DOHH2 (cell line): ENCODE results near the gene DCST1.

Experiments used
- H3F3A ChIP-seq: fragments of 200-600 bp; sonication (generic), shearing (Covaris generic); 2 replicates; pipeline ENCODE4 v1.6.0; 2016; ENCODE audit warnings: antibody characterized with exemption, mild to moderate bottlenecking; ENCODE audit not compliant: control insufficient read depth, insufficient read depth
- H3K27ac ChIP-seq: fragments of 200-600 bp; sonication (generic); 2 replicates; pipeline ENCODE4 v1.5.1; 2014; ENCODE audit warnings: low read depth, mild to moderate bottlenecking, low read length, moderate library complexity
- H3K27me3 ChIP-seq: fragments of 200-600 bp; sonication (generic); 2 replicates; pipeline ENCODE4 v1.6.1; 2014; ENCODE audit warnings: mild to moderate bottlenecking, low read length, mixed read lengths; ENCODE audit not compliant: control insufficient read depth
- H3K36me3 ChIP-seq: fragments of 200-600 bp; sonication (generic); 2 replicates; pipeline ENCODE4 v1.6.1; 2014; ENCODE audit warnings: mild to moderate bottlenecking, low read length, moderate library complexity, mixed read lengths; ENCODE audit not compliant: control insufficient read depth
- H3K4me1 ChIP-seq: fragments of 200-600 bp; sonication (generic); 2 replicates; pipeline ENCODE4 v1.6.1; 2014; ENCODE audit warnings: mild to moderate bottlenecking, low read length, mixed read lengths; ENCODE audit not compliant: control insufficient read depth
- H3K4me2 ChIP-seq: fragments of 200-600 bp; sonication (generic); 2 replicates; pipeline ENCODE4 v1.6.0; 2014; ENCODE audit warnings: mild to moderate bottlenecking, low read length, moderate library complexity
- H3K4me3 ChIP-seq: fragments of 200-600 bp; sonication (generic); 2 replicates; pipeline ENCODE4 v1.5.1; 2014; ENCODE audit warnings: mild to moderate bottlenecking, low read length, mixed read lengths
- H3K79me2 ChIP-seq: fragments of 200-600 bp; sonication (generic); 2 replicates; pipeline ENCODE4 v1.6.1; 2014; ENCODE audit warnings: mild to moderate bottlenecking, low read length, mixed read lengths; ENCODE audit not compliant: control insufficient read depth
- H3K9me2 ChIP-seq: fragments of 200-600 bp; sonication (generic); replicated peaks from 2 replicates; pipeline ENCODE4 v1.6.1; 2014; ENCODE audit warnings: mild to moderate bottlenecking, low read length, mixed read lengths; ENCODE audit not compliant: control insufficient read depth
- H3K9me3 ChIP-seq: fragments of 200-600 bp; sonication (generic); 2 replicates; pipeline ENCODE4 v1.6.1; 2014; ENCODE audit warnings: antibody characterized with exemption, low read length, mixed read lengths; ENCODE audit not compliant: control insufficient read depth, insufficient read depth
- H4K20me1 ChIP-seq: fragments of 200-600 bp; sonication (generic); 2 replicates; pipeline ENCODE4 v1.6.0; 2014; ENCODE audit warnings: low read depth, mild to moderate bottlenecking, antibody characterized with exemption, low read length, moderate library complexity; ENCODE audit not compliant: control insufficient read depth, insufficient read depth
- EZH2phosphoT487 ChIP-seq: fragments of 200-600 bp; sonication (generic); IDR thresholded peaks from 2 replicates; pipeline ENCODE4 v1.6.1; 2017; ENCODE audit warnings: borderline replicate concordance, mild to moderate bottlenecking, antibody characterized with exemption, low read length, moderate library complexity, mixed read lengths
- TF ChIP-seq, protein P1 (sequence below): fragments of 200-600 bp; sonication (generic); IDR thresholded peaks from one replicate; pipeline ENCODE4 v1.5.1; 2014; ENCODE audit warnings: antibody characterized with exemption, mild to moderate bottlenecking, low read depth, low read length; ENCODE audit not compliant: poor library complexity, severe bottlenecking

DCST1 gene

DNA sequence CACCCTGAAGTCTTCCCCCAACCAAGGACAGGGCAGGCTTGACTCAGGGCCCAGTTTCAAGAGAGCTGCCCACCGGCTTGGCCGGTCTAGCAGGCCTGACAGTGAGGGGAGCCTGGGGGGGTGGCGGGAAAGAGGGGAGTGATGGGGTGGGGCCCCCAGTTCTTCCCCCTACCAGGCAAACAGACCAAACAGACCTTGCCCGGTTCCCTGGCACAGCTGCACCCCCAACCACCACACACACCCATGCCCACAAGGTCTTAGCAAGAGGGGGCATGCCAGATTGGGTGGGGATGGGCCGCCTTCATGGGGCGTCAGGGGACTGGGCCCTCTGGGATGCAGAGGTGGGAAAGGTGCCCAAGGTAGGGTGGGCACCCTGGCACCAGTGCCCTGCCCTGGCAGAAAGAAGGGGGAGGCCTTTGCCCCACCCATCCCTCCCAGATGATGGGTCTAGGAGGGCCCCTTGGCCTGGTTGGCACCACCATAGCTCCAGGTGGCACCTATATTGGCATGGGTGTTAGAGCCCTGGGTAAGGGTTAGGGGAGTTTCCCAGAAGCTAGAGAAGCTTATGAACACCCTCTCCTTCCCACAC lies 22.1 kb upstream of the DCST1 start:
- H3K9me2 ChIP-seq = no peaks in the 10 kb centered on the region
- peaks cover 23% of the 10 kb centered on the region for H3K36me3 ChIP-seq
- H3K27me3 ChIP-seq = no peaks in the 10 kb centered on the region
- no peaks in the 10 kb centered on the region for H4K20me1 ChIP-seq
- H3K79me2 ChIP-seq = 0 out of 2 replicates have a peak, but pooled peaks cover 3% of the 10 kb centered on the region
- no peaks in the 10 kb centered on the region for H3K9me3 ChIP-seq
- H3K4me2 ChIP-seq = no peak overlapping the region
- H3K27ac ChIP-seq = no peak overlapping the region
- peaks cover 90% of the 10 kb centered on the region for H3K4me1 ChIP-seq
- no peak overlapping the region for H3K4me3 ChIP-seq
- TF ChIP-seq, protein P1, sequence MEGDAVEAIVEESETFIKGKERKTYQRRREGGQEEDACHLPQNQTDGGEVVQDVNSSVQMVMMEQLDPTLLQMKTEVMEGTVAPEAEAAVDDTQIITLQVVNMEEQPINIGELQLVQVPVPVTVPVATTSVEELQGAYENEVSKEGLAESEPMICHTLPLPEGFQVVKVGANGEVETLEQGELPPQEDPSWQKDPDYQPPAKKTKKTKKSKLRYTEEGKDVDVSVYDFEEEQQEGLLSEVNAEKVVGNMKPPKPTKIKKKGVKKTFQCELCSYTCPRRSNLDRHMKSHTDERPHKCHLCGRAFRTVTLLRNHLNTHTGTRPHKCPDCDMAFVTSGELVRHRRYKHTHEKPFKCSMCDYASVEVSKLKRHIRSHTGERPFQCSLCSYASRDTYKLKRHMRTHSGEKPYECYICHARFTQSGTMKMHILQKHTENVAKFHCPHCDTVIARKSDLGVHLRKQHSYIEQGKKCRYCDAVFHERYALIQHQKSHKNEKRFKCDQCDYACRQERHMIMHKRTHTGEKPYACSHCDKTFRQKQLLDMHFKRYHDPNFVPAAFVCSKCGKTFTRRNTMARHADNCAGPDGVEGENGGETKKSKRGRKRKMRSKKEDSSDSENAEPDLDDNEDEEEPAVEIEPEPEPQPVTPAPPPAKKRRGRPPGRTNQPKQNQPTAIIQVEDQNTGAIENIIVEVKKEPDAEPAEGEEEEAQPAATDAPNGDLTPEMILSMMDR = no peak
- TF ChIP-seq EZH2phosphoT487 = no peak
- H3F3A ChIP-seq = peaks cover 22% of the 10 kb centered on the region

DNA sequence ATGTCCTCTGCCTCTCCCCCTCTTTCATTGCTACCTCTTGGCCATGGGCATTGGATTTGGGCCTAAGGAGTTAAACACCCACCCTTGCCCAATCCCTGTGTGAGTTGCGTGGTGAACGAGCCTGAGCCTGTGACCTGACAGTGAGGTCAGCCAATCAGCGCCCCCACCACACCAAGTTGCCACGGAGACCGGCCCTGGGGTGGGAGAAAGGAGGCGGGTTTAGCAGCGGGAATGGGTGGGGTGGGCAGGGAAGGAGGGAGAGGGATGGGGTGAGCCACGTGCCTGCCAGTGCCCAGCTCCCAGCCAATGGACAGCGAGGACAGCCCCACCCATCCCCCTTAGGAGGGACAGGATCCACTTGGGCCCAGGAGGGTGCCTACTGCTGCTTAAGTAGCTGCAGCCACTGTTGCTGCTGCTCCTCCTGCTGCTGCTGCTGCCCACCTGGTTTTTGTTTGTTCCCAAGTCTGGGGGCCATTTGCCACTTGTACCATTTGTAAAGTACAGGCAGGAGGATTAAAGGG lies 21.5 kb upstream of the DCST1 start:
- H3K27ac ChIP-seq = no peak overlapping the region
- H3K9me3 ChIP-seq = no peaks in the 10 kb centered on the region
- peaks cover 24% of the 10 kb centered on the region for H3K36me3 ChIP-seq
- H3K4me2 ChIP-seq = no peak overlapping the region
- no peaks in the 10 kb centered on the region for H3K27me3 ChIP-seq
- H3K4me3 ChIP-seq = no peak overlapping the region
- H4K20me1 ChIP-seq = no peaks in the 10 kb centered on the region
- H3F3A ChIP-seq = peaks cover 25% of the 10 kb centered on the region
- H3K9me2 ChIP-seq = no peaks in the 10 kb centered on the region
- H3K4me1 ChIP-seq = peaks cover 90% of the 10 kb centered on the region
- 0 out of 2 replicates have a peak, but pooled peaks cover under 1% of the 10 kb centered on the region for H3K79me2 ChIP-seq
- TF ChIP-seq EZH2phosphoT487 = no peak
- TF ChIP-seq, protein P1 = no peak

DNA sequence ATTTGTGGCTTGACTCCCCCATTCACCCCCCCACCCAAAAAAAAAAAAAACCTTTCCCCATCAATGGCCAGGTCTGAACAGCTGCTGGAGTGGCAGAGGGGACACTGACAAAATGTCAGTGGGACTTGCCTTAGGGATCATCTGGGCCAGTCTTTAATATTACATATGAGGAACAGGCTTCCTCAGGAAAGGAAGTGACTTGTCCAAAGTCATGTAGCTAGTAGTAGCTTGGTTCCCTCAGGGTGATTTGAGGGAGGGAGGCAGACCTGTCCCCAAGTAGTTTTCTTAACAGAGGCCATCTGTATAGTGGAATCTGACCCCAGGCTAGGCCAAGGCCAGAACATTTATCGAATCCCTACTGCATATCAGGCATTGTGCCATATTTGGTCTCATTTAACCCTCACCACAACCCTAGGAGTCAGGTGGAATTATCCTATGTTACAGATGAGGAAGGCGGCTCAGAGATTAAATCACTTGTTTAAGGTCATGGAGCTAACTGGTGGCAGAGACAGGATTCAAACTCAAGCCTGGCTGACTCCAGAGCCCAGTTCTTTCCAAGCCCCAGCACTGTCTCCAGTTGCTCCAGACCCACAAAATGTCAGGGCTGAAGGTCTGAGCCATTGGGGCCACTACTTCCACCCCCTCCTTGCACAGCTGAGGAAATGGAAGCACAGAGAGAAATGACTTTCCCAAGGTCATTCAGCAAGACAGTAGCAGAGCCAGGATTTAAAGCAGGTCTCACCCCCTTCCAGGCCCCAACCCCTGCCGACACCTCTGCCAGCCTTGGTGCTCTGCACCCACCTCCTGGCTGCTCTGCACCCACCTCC lies 20.6 kb upstream of the DCST1 start:
- Histone ChIP-seq H3K4me1 (peaks cover 93% of the 10 kb centered on the region), H3K4me3 (no peak overlapping the region), H3K27me3 (no peaks in the 10 kb centered on the region), H3K36me3 (peaks cover 24% of the 10 kb centered on the region), H3F3A (peaks cover 25% of the 10 kb centered on the region), H3K9me3 (no peaks in the 10 kb centered on the region), H3K4me2 (peak overlapping the region; percentile 52; the same call in 1 of the 2 replicates), H3K9me2 (no peaks in the 10 kb centered on the region), H4K20me1 (no peaks in the 10 kb centered on the region), H3K79me2 (no peaks in the 10 kb centered on the region), H3K27ac (no peak overlapping the region; the same call in 1 of the 2 replicates)
- TF ChIP-seq, protein P1 = no peak
- no peak for TF ChIP-seq EZH2phosphoT487
